ENCODE measurements around the gene GPR35. TPM values are rescaled to one million over a fixed set of nuclear protein-coding genes. Genes with fewer than 3 reads are reported as not detected.
A peak's percentile ranks its signal among the peaks of the same experiment; 100 is the strongest.

The GPR35 gene, protein sequence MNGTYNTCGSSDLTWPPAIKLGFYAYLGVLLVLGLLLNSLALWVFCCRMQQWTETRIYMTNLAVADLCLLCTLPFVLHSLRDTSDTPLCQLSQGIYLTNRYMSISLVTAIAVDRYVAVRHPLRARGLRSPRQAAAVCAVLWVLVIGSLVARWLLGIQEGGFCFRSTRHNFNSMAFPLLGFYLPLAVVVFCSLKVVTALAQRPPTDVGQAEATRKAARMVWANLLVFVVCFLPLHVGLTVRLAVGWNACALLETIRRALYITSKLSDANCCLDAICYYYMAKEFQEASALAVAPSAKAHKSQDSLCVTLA
- total RNA-seq (1 to 10 TPM in 1 of 2 donors, under 1 TPM in 1; 0.50 to 2.4 TPM), polyA plus RNA-seq (under 1 TPM; 0.30 to 0.38 TPM)

DNA sequence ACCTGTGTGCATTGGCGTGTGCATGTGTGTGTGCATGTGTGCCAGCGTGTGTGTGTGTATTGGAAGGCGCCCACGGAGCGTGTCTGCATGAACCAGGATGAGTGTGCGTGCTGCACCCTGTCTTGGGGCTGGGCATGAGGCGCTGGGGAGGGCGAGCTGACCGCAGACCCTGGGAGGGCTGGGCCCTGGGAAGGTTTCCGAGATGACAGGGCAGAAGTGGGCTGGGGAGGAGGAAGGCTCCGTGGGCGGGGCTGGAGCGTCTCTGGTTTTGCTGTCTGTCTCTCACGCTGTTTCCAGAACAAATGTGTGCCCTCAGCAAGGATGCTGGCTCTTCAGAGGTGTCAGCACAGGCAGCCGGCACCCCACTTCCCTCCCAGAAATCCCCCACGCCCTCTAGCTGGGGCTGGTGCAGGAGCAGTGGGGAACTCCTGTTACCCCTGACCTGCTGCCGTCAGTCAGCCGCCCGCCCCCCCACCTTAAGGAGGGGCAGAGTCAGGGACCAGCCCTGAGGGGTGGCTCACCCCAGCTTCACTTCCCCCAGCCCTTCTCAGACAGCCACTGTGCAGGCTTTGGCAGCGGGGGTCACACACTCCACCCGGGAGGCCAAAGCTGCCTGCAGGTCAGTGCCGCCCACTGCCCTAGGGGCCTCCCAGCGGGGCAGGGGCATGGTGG lies at the start of gene GPR35:
Gene GPR35, plus strand, starts transcription at position 531 of the 672 bp plus-strand sequence. CDS start 4,473 bp downstream, outside the sequence.
- H3K27ac ChIP-seq (ENCODE audit: low read depth in 1 of 2, low read length in 2 of 2), result peak within 1 kb of the TSS; percentile 12 to 41
- 65% methylated on average over 23 of the region's 23 CpGs for WGBS
- no peaks in the 10 kb centered on the region for H3K27me3 ChIP-seq (ENCODE audit: control insufficient read depth in 4 of 4, insufficient read depth in 4 of 4, low read length in 3 of 4)
- TF ChIP-seq, protein P1, sequence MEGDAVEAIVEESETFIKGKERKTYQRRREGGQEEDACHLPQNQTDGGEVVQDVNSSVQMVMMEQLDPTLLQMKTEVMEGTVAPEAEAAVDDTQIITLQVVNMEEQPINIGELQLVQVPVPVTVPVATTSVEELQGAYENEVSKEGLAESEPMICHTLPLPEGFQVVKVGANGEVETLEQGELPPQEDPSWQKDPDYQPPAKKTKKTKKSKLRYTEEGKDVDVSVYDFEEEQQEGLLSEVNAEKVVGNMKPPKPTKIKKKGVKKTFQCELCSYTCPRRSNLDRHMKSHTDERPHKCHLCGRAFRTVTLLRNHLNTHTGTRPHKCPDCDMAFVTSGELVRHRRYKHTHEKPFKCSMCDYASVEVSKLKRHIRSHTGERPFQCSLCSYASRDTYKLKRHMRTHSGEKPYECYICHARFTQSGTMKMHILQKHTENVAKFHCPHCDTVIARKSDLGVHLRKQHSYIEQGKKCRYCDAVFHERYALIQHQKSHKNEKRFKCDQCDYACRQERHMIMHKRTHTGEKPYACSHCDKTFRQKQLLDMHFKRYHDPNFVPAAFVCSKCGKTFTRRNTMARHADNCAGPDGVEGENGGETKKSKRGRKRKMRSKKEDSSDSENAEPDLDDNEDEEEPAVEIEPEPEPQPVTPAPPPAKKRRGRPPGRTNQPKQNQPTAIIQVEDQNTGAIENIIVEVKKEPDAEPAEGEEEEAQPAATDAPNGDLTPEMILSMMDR (IDR thresholded peaks at IDR 0.05; ENCODE audit: low read depth, low read length, missing input control), result no peak
- TF ChIP-seq RXRA (IDR thresholded peaks at IDR 0.05), result no peak
- TF ChIP-seq FOXA1 (IDR thresholded peaks at IDR 0.05), result no peak
- no peak for TF ChIP-seq RAD21 (IDR thresholded peaks at IDR 0.05)
- no peak for TF ChIP-seq FOXA2 (IDR thresholded peaks at IDR 0.05)
- TF ChIP-seq HNF4G (IDR thresholded peaks at IDR 0.05), result no peak
- TF ChIP-seq GABPA (IDR thresholded peaks at IDR 0.05 in 1 of 2, conservative IDR thresholded peaks at IDR 0.05 in 1 of 2), result no peak
- TF ChIP-seq, protein P2, sequence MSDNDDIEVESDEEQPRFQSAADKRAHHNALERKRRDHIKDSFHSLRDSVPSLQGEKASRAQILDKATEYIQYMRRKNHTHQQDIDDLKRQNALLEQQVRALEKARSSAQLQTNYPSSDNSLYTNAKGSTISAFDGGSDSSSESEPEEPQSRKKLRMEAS (IDR thresholded peaks at IDR 0.05), result no peak
- TF ChIP-seq, protein P3, sequence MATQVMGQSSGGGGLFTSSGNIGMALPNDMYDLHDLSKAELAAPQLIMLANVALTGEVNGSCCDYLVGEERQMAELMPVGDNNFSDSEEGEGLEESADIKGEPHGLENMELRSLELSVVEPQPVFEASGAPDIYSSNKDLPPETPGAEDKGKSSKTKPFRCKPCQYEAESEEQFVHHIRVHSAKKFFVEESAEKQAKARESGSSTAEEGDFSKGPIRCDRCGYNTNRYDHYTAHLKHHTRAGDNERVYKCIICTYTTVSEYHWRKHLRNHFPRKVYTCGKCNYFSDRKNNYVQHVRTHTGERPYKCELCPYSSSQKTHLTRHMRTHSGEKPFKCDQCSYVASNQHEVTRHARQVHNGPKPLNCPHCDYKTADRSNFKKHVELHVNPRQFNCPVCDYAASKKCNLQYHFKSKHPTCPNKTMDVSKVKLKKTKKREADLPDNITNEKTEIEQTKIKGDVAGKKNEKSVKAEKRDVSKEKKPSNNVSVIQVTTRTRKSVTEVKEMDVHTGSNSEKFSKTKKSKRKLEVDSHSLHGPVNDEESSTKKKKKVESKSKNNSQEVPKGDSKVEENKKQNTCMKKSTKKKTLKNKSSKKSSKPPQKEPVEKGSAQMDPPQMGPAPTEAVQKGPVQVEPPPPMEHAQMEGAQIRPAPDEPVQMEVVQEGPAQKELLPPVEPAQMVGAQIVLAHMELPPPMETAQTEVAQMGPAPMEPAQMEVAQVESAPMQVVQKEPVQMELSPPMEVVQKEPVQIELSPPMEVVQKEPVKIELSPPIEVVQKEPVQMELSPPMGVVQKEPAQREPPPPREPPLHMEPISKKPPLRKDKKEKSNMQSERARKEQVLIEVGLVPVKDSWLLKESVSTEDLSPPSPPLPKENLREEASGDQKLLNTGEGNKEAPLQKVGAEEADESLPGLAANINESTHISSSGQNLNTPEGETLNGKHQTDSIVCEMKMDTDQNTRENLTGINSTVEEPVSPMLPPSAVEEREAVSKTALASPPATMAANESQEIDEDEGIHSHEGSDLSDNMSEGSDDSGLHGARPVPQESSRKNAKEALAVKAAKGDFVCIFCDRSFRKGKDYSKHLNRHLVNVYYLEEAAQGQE (IDR thresholded peaks at IDR 0.05), result no peak
- TF ChIP-seq HNF4A (conservative IDR thresholded peaks at IDR 0.05), result no peak
- peaks cover 0 to 2% (median 0%) of the 10 kb centered on the region in 4 donors for H3K4me1 ChIP-seq (ENCODE audit: control insufficient read depth in 4 of 4, insufficient read depth in 4 of 4, low read length in 3 of 4)
- H3K9me3 ChIP-seq (ENCODE audit: control insufficient read depth in 4 of 4, low read length in 3 of 4), result no peaks in the 10 kb centered on the region
- no peaks in the 10 kb centered on the region for H3K36me3 ChIP-seq (ENCODE audit: control insufficient read depth in 4 of 4, insufficient read depth in 3 of 4, low read depth in 1 of 4, low read length in 3 of 4)
- no peak within 1 kb of the TSS for H3K4me3 ChIP-seq (ENCODE audit: low read depth in 1 of 3, low read length in 3 of 3)
- no peak for DNase-seq (ENCODE audit: low spot score)
- no peak within 1 kb of the TSS for H3K9ac ChIP-seq (ENCODE audit: low read depth in 1 of 2, low read length in 2 of 2)

DNA sequence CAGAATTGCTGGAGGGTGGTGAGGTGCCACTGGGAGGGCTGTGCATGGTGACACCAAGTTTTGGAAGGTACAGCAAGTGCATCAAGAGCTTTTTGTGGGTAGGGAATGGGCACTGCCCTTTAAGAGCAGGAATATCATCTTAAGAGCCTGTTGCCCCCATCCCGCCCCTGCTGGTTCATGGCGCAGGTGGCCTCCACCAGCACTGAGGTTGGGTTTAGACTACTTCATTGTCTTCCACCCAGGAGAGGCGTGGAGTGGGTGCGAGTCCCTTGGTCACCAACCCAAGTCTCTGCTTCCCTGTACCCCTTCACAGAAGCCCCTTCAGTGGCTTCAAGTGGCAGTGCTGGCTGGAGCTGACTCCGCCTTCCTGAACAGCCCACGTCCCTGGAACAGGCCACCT lies 49.2 kb upstream of the GPR35 start:
- DNase-seq (ENCODE audit: low spot score), result no peak
- H3K27ac ChIP-seq (ENCODE audit: low read depth in 1 of 2, low read length in 2 of 2), result no peak overlapping the region
- H3K36me3 ChIP-seq (ENCODE audit: control insufficient read depth in 4 of 4, insufficient read depth in 3 of 4, low read depth in 1 of 4, low read length in 3 of 4), result peaks cover 0 to 45% (median 7%) of the 10 kb centered on the region in 4 donors

More for the DNA sequence above, 49.2 kb upstream of the GPR35 start:
- Histone ChIP-seq H3K9me3 (ENCODE audit: control insufficient read depth in 4 of 4, low read length in 3 of 4) (no peaks in the 10 kb centered on the region), H3K9ac (ENCODE audit: low read depth in 1 of 2, low read length in 2 of 2) (no peak overlapping the region), H3K27me3 (ENCODE audit: control insufficient read depth in 4 of 4, insufficient read depth in 4 of 4, low read length in 3 of 4) (no peaks in the 10 kb centered on the region), H3K4me1 (ENCODE audit: control insufficient read depth in 4 of 4, insufficient read depth in 4 of 4, low read length in 3 of 4) (peaks cover 9 to 25% (median 20%) of the 10 kb centered on the region in 4 donors), H3K4me3 (ENCODE audit: low read depth in 1 of 3, low read length in 3 of 3) (no peak overlapping the region)
- WGBS, result 81% methylated on average over 6 of the region's 6 CpGs
- TF ChIP-seq SP1 (IDR thresholded peaks at IDR 0.05) (no peak), HNF4A (conservative IDR thresholded peaks at IDR 0.05) (no peak), TAF1 (conservative IDR thresholded peaks at IDR 0.05) (no peak)
- TF ChIP-seq, protein P4, sequence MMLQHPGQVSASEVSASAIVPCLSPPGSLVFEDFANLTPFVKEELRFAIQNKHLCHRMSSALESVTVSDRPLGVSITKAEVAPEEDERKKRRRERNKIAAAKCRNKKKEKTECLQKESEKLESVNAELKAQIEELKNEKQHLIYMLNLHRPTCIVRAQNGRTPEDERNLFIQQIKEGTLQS (IDR thresholded peaks at IDR 0.05), result no peak
